A673 (cell line): ENCODE measurements around the gene GRAMD1A.

Experiments
- EZH2 ChIP-seq: fragments of 200-600 bp; sonication (generic); IDR thresholded peaks from 2 replicates; pipeline ENCODE4 v1.6.1; 2017; ENCODE audit warnings: borderline replicate concordance, low read depth, mild to moderate bottlenecking, mixed read lengths, antibody characterized with exemption, low read length; ENCODE audit not compliant: poor library complexity, severe bottlenecking
- TF ChIP-seq, protein P1 (sequence below): fragments of 300-800, 200-600 bp; sonication (generic); conservative IDR thresholded peaks from 2 replicates; pipeline ENCODE4 v1.5.1; 2017; ENCODE audit warnings: low read depth, mild to moderate bottlenecking, antibody characterized with exemption, low read length, moderate library complexity, mixed read lengths

DNA sequence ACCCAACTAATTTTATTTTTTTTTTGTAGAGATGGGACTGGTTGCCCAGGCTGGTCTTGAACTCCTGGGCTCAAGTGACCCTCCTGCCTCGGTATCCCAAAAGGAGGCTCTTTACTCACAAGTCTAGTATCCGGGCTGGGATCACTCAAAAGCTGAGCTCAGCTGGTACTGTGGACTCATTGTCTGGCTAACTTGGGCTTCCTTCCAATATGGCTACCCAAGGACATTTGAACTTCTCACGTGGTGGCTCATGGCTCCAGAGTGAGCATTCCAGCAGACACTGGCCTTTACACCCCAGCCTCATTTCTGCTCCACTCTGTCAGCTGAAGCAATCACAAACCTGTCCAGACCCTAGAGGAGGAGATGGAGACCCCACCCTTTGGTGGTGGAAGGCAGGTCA is 70.3 kb downstream of the GRAMD1A start:
- TF ChIP-seq, protein P1, sequence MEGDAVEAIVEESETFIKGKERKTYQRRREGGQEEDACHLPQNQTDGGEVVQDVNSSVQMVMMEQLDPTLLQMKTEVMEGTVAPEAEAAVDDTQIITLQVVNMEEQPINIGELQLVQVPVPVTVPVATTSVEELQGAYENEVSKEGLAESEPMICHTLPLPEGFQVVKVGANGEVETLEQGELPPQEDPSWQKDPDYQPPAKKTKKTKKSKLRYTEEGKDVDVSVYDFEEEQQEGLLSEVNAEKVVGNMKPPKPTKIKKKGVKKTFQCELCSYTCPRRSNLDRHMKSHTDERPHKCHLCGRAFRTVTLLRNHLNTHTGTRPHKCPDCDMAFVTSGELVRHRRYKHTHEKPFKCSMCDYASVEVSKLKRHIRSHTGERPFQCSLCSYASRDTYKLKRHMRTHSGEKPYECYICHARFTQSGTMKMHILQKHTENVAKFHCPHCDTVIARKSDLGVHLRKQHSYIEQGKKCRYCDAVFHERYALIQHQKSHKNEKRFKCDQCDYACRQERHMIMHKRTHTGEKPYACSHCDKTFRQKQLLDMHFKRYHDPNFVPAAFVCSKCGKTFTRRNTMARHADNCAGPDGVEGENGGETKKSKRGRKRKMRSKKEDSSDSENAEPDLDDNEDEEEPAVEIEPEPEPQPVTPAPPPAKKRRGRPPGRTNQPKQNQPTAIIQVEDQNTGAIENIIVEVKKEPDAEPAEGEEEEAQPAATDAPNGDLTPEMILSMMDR, result no peak
- TF ChIP-seq EZH2, result no peak
